Hepatocyte (in vitro differentiated cells): ENCODE data around the gene SLC25A34. TPM values are rescaled to one million over a fixed set of nuclear protein-coding genes. Genes with fewer than 3 reads are reported as not detected.

Experiments used
- DNase-seq: peaks from one replicate; pipeline ENCODE4 v3.0.0-alpha.2; 2016; ENCODE audit warnings: low spot score
- H2AFZ ChIP-seq: fragments of 200-600 bp; sonication (generic); 2 replicates; pipeline ENCODE4 v1.6.0; 2016; ENCODE audit warnings: antibody characterized with exemption, mild to moderate bottlenecking
- H3K27ac ChIP-seq: fragments of 200-600 bp; sonication (generic); 2 replicates; pipeline ENCODE4 v1.5.1; 2016; ENCODE audit warnings: mild to moderate bottlenecking
- H3K27me3 ChIP-seq: fragments of 200-600 bp; sonication (generic); 2 replicates; pipeline ENCODE4 v1.6.1; 2016
- H3K36me3 ChIP-seq: fragments of 200-600 bp; sonication (generic); replicated peaks from 2 replicates; pipeline ENCODE4 v1.5.1; 2016; ENCODE audit warnings: low read depth; ENCODE audit not compliant: insufficient read depth
- H3K4me1 ChIP-seq: fragments of 200-600 bp; sonication (generic); 2 replicates; pipeline ENCODE4 v1.5.1; 2016; ENCODE audit warnings: mild to moderate bottlenecking, moderate library complexity; ENCODE audit not compliant: insufficient read depth
- H3K4me2 ChIP-seq: fragments of 200-600 bp; sonication (generic); 2 replicates; pipeline ENCODE4 v1.6.0; 2016
- H3K4me3 ChIP-seq: fragments of 200-600 bp; sonication (generic); 2 replicates; pipeline ENCODE4 v1.5.1; 2016; ENCODE audit warnings: mild to moderate bottlenecking
- H3K79me2 ChIP-seq: fragments of 200-600 bp; sonication (generic); 2 replicates; pipeline ENCODE4 v1.6.0; 2017; ENCODE audit warnings: mild to moderate bottlenecking
- H3K9me2 ChIP-seq: fragments of 200-600 bp; sonication (generic); replicated peaks from 2 replicates; pipeline ENCODE4 v1.6.0; 2017; ENCODE audit warnings: mild to moderate bottlenecking; ENCODE audit not compliant: insufficient read depth
- H3K9me3 ChIP-seq: fragments of 200-600 bp; sonication (generic); 2 replicates; pipeline ENCODE4 v1.5.1; 2016; ENCODE audit warnings: low read depth, mild to moderate bottlenecking
- H4K20me1 ChIP-seq: fragments of 200-600 bp; sonication (generic); 2 replicates; pipeline ENCODE4 v1.6.0; 2016; ENCODE audit warnings: mild to moderate bottlenecking; ENCODE audit not compliant: insufficient read depth, poor library complexity, severe bottlenecking
- CTCF ChIP-seq: fragments of 200-600 bp; sonication (generic); IDR thresholded peaks from 2 replicates; pipeline ENCODE4 v1.5.1; 2016; ENCODE audit warnings: antibody characterized with exemption, mild to moderate bottlenecking; ENCODE audit not compliant: poor library complexity
- EZH2 ChIP-seq: fragments of 200-600 bp; sonication (generic); IDR thresholded peaks from 2 replicates; pipeline ENCODE4 v1.6.1; 2016; ENCODE audit warnings: antibody characterized with exemption, mild to moderate bottlenecking, borderline replicate concordance
- EZH2phosphoT487 ChIP-seq: fragments of 200-600 bp; sonication (generic); IDR thresholded peaks from one replicate; pipeline ENCODE4 v1.6.1; 2018; ENCODE audit warnings: antibody characterized with exemption, mild to moderate bottlenecking, low read depth, moderate library complexity; ENCODE audit not compliant: unreplicated experiment, severe bottlenecking
- WGBS: methylation state at CpG from one replicate; pipeline ENCODE4 v1.1.6; 2016; ENCODE audit warnings: low lambda C conversion rate; ENCODE audit errors: missing lambda C conversion rate; 5-methylcytosine and 5-hydroxymethylcytosine counted together
- polyA plus RNA-seq: library from polyadenylated mRNA; unstranded; fragments of >200 nt; fragmentation: Nextera tagmentation; extraction: Ambion mirVana; gene quantifications from 2 replicates; pipeline ENCODE4 v1.2.1, GENCODE V29; 2016
- total RNA-seq: library from RNA; depleted of rRNA; stranded (reverse); fragments of >200 nt; gene quantifications from 2 replicates; pipeline ENCODE4 v1.2.3, GENCODE V29; 2014

SLC25A34 gene
- total and polyA plus RNA-seq, 2 experiments from 2014 or later, result 0.71 to 0.87 TPM

- no peak for DNase-seq
- H3K9me3 ChIP-seq, result no peaks in the 10 kb centered on the region
- H3K36me3 ChIP-seq, result no peaks in the 10 kb centered on the region
- no peak overlapping the region for H3K27ac ChIP-seq
- H3K4me1 ChIP-seq, result no peaks in the 10 kb centered on the region
- no peaks in the 10 kb centered on the region for H4K20me1 ChIP-seq
- H2AFZ ChIP-seq, result no peak overlapping the region
- H3K9me2 ChIP-seq, result no peaks in the 10 kb centered on the region
- H3K4me3 ChIP-seq, result no peak overlapping the region
- H3K27me3 ChIP-seq, result no peaks in the 10 kb centered on the region
- 95% methylated on average over 12 of the region's 12 CpGs for WGBS
- H3K4me2 ChIP-seq, result no peak overlapping the region
- H3K79me2 ChIP-seq, result no peaks in the 10 kb centered on the region
- no peak for TF ChIP-seq CTCF
- TF ChIP-seq EZH2, result no peak
- no peak for TF ChIP-seq EZH2phosphoT487
These were observed 587 bp upstream of the SLC25A34 start for GRCh38 chr1:15735304-15736037.

DNA sequence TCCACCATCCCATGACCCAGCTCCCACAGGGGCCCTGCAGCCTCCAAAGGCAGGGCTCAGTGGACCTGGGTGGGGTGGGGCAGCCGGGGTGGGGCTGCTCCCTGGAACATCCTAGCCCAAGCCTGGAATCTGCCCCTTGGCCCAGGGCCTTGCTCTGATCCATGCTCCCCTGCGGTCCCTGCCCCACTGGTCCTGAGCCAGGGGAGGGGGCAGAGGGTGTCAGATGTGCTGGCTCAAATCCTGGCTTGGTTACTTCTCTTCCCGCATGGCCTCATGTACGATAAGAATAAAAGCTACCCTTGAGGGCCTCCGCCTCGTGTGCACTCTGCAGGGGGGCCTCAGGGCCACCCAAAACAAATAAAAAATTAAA lies 819 bp downstream of the SLC25A34 start:
- H2AFZ ChIP-seq, result no peak overlapping the region
- H3K9me2 ChIP-seq, result no peaks in the 10 kb centered on the region
- H4K20me1 ChIP-seq, result no peaks in the 10 kb centered on the region
- no peaks in the 10 kb centered on the region for H3K9me3 ChIP-seq
- DNase-seq, result no peak
- no peaks in the 10 kb centered on the region for H3K4me1 ChIP-seq
- H3K27ac ChIP-seq, result no peak overlapping the region
- H3K27me3 ChIP-seq, result no peaks in the 10 kb centered on the region
- no peaks in the 10 kb centered on the region for H3K36me3 ChIP-seq
- TF ChIP-seq EZH2, result no peak
- no peak for TF ChIP-seq EZH2phosphoT487
- TF ChIP-seq CTCF, result no peak
- 78% methylated on average over 6 of the region's 6 CpGs for WGBS
- no peak overlapping the region for H3K4me3 ChIP-seq
- no peaks in the 10 kb centered on the region for H3K79me2 ChIP-seq
- no peak overlapping the region for H3K4me2 ChIP-seq

DNA sequence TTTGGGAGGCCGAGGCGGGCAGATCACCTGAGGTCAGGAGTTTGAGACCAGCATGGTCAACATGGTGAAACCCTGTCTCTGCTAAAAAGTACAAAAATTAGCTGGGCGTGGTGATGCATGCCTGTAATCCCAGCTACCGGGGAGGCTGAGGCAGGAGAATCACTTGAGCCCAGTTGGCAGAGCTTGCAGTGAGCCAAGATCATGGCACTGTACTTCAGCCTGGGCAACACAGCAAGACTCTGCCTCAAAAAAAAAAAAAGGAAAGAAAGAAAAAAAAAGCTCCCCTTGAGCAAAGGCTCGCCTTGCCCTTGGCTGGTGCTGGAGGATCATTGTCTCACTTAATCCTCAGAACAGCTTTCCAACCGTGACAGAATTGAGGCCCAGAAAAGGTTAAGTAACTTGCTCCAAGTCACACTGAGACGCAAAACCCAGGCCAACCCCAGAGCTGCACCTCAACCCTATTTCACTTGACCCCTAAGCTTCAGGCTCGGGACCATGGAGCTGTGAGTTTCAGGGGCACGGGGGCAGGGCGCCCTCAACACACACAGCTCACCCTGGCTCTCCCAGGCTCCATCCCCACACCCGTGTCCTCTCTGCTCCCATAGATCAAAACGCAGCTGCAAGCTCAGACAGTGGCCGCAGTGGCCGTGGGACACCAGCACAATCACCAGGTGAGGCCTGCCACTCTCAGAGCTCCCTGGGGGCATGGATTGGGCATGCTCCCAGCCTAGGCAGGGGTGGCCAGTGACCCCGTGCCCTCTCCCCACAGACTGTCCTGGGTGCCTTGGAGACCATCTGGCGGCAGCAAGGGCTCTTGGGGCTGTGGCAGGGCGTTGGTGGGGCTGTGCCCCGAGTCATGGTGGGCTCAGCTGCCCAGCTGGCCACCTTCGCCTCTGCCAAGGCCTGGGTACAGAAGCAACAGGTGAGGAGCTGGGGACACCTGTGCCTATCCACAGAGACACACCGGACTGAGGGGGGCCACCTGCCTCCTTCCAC lies 1.6 kb downstream of the SLC25A34 start:
- 85% methylated on average over 20 of the region's 20 CpGs for WGBS
- H3K27ac ChIP-seq, result no peak overlapping the region

More for the DNA sequence above, 1.6 kb downstream of the SLC25A34 start:
- Histone ChIP-seq H4K20me1 (no peaks in the 10 kb centered on the region), H2AFZ (no peak overlapping the region), H3K9me3 (no peaks in the 10 kb centered on the region), H3K36me3 (no peaks in the 10 kb centered on the region), H3K4me1 (peaks cover 3% of the 10 kb centered on the region), H3K4me3 (no peak overlapping the region), H3K9me2 (no peaks in the 10 kb centered on the region), H3K79me2 (no peaks in the 10 kb centered on the region), H3K4me2 (no peak overlapping the region), H3K27me3 (no peaks in the 10 kb centered on the region)
- TF ChIP-seq EZH2phosphoT487, result no peak
- no peak for TF ChIP-seq CTCF
- no peak for TF ChIP-seq EZH2
- DNase-seq, result no peak
